HepG2 (cell line): ENCODE measurements around the gene SLIT3.

Source experiments
- EZH2 ChIP-seq: conservative IDR thresholded peaks from 2 replicates; pipeline ENCODE4 v1.6.1; 2012; ENCODE audit warnings: mild to moderate bottlenecking, low read depth, low read length, moderate library complexity
- FOSL2 ChIP-seq: sonication (generic); formaldehyde crosslinking; IDR thresholded peaks from 2 replicates; pipeline ENCODE4 v1.4.0; 2020; ENCODE audit warnings: missing genetic modification reagents
- GABPA ChIP-seq, 2 experiments: IDR thresholded peaks; 2 replicates each; pipeline ENCODE4 v1.6.1; 2011 to 2016; ENCODE audit warnings: low read depth in 2 of 2, low read length in 1 of 2, missing biosample characterization in 1 of 2, missing genetic modification characterization in 1 of 2
- MAFF ChIP-seq: IDR thresholded peaks from 2 replicates; pipeline ENCODE4 v1.6.1; 2011; ENCODE audit warnings: low read depth, low read length, improper control_type of control experiment
- ZC3H4 ChIP-seq: sonication (generic); formaldehyde crosslinking; IDR thresholded peaks from 2 replicates; pipeline ENCODE4 v1.4.0; 2020; ENCODE audit warnings: missing genetic modification reagents, borderline replicate concordance
- ZNF207 ChIP-seq: fragments of 450-650 bp; IDR thresholded peaks from 2 replicates; pipeline ENCODE4 v1.6.1; 2016; ENCODE audit warnings: antibody characterized with exemption, borderline replicate concordance
- ZNF274 ChIP-seq: sonication (generic); formaldehyde crosslinking; IDR thresholded peaks from 2 replicates; pipeline ENCODE4 v1.5.1; 2020; ENCODE audit warnings: mild to moderate bottlenecking, missing genetic modification reagents
- ZNF343 ChIP-seq: sonication (generic); formaldehyde crosslinking; IDR thresholded peaks from 2 replicates; pipeline ENCODE4 v1.4.0; 2020; ENCODE audit warnings: mild to moderate bottlenecking, missing genetic modification reagents
- ZNF430 ChIP-seq: sonication (generic); formaldehyde crosslinking; IDR thresholded peaks from 2 replicates; pipeline ENCODE4 v1.9.0; 2021; ENCODE audit warnings: mild to moderate bottlenecking, missing genetic modification reagents
- TF ChIP-seq, protein P1 (sequence below): sonication (generic); formaldehyde crosslinking; IDR thresholded peaks from 2 replicates; pipeline ENCODE4 v1.5.0; 2020; ENCODE audit warnings: mild to moderate bottlenecking, missing genetic modification reagents, moderate library complexity
- TF ChIP-seq, protein P2 (sequence below): sonication (generic); formaldehyde crosslinking; IDR thresholded peaks from 2 replicates; pipeline ENCODE4 v1.4.0; 2020; ENCODE audit warnings: missing genetic modification reagents

DNA sequence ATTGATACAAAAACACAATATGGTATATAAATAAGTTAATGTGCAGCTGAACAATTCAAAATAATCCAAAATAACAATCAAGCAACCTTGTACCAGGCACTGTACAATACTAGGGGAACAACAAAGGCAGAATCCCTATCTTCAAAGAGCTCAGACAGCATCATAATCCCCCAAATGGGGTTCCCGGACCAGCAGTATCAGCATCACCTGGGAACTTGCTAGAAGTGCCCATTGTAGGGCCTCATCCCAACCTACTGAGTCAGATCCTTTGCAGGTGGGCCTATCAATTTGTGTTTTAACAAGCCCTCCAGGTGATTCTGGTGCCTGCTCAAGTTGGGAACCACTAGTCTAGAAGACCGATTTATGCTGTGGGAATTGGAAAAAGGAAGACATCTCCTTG is 27.1 kb downstream of the SLIT3 start:
- TF ChIP-seq MAFF (no peak), EZH2 (no peak), ZC3H4 (CRISPR knock-in tag) (no peak), ZNF274 (CRISPR knock-in tag) (no peak), ZNF343 (no peak), GABPA (IDR thresholded peaks at IDR 0.05; ENCODE audit: low read depth, low read length) (no peak), GABPA (CRISPR knock-in tag; IDR thresholded peaks at IDR 0.05; ENCODE audit: low read depth) (no peak), ZNF207 (no peak), ZNF430 (CRISPR knock-in tag) (no peak), FOSL2 (CRISPR knock-in tag) (no peak)
- TF ChIP-seq, protein P1, sequence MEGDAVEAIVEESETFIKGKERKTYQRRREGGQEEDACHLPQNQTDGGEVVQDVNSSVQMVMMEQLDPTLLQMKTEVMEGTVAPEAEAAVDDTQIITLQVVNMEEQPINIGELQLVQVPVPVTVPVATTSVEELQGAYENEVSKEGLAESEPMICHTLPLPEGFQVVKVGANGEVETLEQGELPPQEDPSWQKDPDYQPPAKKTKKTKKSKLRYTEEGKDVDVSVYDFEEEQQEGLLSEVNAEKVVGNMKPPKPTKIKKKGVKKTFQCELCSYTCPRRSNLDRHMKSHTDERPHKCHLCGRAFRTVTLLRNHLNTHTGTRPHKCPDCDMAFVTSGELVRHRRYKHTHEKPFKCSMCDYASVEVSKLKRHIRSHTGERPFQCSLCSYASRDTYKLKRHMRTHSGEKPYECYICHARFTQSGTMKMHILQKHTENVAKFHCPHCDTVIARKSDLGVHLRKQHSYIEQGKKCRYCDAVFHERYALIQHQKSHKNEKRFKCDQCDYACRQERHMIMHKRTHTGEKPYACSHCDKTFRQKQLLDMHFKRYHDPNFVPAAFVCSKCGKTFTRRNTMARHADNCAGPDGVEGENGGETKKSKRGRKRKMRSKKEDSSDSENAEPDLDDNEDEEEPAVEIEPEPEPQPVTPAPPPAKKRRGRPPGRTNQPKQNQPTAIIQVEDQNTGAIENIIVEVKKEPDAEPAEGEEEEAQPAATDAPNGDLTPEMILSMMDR (CRISPR knock-in tag) = no peak
- TF ChIP-seq, protein P2, sequence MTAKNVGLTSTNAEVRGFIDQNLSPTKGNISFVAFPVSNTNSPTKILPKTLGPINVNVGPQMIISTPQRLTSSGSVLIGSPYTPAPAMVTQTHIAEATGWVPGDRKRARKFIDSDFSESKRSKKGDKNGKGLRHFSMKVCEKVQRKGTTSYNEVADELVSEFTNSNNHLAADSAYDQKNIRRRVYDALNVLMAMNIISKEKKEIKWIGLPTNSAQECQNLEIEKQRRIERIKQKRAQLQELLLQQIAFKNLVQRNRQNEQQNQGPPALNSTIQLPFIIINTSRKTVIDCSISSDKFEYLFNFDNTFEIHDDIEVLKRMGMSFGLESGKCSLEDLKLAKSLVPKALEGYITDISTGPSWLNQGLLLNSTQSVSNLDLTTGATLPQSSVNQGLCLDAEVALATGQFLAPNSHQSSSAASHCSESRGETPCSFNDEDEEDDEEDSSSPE = no peak
